ENCODE results near the gene DSC2.

The DSC2 gene

DNA sequence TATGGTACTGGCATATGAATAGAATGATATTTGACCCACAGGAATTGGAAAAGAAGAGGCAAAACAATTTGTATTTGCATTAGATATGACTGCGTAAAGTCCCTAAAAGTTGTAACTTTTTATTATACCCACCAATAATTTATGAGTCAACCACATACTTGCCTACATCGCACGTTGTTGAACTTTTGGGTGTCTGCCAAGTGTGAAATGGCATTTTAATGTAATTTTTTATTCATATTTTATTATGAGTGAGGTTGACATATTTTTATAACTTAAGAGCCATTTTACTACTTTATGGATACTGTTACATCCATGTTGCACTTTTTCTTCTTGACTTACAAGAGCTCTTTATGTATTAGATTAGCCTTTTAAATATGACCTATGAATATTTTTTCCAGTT is 4.6 kb downstream of the DSC2 start:
- no peak for DNase-seq

DNA sequence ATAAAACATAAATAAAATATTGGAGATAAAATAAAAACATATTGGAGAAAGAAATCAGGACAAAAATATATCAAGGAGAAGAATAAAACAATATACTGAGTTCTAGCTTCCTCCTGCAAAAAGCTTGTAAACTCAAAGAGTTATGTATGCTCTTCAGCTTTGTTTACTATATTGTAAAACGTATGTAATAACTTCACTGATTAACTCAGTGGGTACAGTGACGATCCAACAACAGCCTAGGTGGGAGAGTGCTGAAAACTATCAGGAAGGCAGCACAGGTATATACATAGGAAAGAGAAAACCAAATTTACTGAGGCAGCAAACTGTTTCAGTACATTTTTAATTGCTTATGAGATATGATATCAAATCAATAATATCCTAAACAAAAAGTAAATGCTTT is 8.3 kb downstream of the DSC2 start:
- no peak for DNase-seq

GRCh38 chr18:31093294-31093693 is 8.9 kb downstream of the DSC2 start:
- DNase-seq: no peak

- no peak for DNase-seq
Measured at GRCh38 chr18:31091350-31091749, 10.9 kb downstream of the DSC2 start.

GRCh38 chr18:31088532-31088931 is 13.7 kb downstream of the DSC2 start:
- no peak for DNase-seq

DNA sequence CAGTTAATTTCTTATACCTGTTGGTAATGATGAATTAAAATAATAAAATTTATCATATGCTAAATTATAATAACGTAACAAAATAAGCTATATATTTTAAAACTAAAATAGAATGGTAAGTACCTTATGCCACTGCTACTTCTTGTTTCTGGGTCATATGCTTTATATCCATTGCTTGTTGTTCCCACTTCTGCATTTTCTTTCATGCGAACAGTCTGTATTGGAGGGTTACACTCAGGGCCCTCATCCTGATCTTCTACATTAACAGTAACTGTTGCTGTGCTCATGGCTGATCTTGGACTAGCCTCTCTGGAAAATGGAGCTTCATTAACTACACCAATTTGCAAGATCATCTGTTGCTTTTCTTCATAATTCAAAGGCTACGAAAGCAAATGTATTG is 22.2 kb downstream of the DSC2 start:
- no peak for DNase-seq

DNA sequence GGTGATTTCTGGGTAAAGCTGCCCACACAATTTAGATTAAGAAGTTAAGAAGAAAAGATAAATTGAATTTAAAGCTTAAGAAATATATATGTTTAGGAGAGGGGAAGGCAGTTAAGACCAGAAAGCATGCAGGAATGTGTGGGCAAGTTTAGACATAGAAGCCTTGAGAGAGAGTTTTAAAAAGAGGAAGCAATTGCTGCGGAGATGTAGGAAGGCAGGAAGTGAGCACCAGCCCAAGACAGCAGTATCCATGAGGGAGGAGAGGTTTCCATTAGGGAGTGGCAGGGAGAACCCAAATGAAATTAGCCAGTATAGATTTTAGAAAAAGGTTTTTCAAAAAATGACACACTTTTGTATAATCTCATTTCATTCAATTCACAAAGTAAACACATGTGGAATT is 24.3 kb downstream of the DSC2 start:
- DNase-seq: no peak

DNA sequence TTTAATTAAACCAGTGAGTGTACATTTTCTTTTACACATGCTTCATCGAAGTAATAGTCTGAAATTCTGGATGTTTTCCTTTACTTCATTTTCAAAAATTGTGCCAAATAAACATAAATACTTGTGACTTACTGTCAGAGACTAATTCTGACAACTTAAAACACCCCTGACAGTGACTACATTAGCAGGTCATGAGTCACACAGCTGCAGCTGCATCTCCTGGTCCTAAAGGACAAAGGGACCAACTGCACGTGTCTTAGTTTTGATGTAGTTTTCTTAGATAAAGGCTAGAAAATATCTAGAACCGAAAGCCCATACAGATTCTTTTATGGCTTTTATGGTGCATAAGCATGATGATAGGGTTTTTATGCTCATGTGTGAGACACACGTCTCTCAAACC is 30.0 kb downstream of the DSC2 start:
- no peak for DNase-seq

DNA sequence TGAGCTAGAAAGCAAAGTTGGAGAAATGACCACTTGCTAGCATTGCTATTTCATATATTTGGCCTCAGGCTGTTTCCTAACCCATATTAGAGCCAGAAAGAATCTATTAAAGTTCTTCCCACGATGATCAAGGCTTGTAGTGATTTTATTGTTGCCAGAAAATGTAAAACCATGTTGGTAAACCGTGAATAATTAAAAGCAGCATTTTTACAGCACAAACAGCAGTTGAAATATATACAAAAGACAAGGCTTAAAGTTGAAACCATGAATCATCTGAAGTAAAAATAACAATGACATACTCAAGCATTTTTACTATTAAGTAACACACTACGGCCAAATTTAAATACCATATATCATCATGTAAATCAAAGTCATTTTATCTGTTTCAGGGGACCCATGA is 32.0 kb downstream of the DSC2 start:
- no peak for DNase-seq

DNA sequence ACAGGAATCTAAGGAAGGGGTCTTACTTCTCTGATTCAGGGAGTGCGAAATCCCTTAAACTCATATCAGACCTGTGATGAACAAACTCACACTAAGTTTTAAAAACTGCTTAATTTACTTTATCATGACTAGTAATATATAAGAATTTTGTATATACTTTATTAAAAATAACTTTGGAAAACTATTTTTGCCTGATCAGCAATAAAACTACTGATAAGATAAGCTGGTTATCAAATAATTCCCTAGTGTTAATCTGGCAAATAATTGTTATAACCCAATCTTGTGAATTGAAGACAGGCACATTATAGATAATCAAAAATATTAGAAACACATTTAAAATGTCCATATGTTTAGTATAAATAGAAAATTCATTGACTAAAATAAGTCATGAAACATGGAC is 36.0 kb downstream of the DSC2 start:
- DNase-seq: no peak

DNA sequence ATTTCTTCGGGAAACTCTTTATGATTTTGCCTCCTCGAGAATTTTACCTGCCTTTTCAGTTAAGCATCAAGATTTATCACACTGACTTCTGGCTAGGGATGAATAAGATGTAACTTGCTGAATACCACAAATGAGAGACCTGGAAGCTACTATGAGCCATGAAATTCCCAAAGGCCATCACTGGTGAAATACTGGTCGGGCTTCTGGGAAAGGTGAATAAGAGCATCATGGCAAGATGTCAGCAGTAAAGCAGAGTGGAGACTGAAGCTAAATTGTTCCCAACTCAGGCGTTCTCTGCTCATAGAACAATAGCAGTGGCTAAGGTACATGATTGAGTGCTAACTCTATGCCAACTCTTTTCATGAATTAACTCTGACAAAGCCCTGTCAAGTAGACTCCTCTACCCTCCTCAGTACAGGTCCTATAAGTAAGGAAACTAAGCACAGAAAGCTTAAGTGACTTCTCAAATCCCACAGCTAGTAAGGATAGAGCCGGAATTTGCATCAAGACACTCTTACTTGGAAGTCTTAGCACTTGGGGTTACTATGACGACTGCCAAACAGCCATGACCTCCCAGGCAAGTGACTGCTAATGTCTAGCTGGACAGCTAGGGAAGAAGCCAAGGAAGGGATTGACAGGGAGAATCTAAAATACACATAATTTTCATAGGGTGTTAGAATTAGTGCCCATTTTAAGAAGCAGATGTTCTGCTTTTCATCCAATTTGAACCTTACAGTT is 37.0 kb downstream of the DSC2 start:
- no peak for DNase-seq

DNA sequence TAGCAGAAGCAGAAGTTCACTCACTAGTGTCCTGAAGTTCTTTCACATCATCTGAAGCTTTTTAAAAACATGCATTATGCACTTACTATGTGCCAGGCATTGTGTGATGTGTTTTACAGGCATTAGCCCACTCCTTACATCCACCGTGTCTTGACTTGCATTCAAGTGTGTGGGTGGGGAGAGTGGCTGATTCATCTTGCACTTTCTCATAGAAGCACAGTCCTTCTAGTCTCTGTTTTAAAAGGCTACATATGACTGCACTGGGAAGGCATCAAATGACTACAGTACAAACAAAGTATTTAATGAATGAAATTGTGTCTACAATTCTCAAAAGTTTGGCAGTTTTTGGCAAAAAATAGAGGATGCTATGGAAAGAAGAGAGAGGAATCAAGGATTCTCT is 38.1 kb downstream of the DSC2 start:
- DNase-seq: no peak

- DNase-seq: no peak
Measured at GRCh38 chr18:31061945-31062344, 40.3 kb downstream of the DSC2 start.

- no peak for DNase-seq
Measured at GRCh38 chr18:31058897-31059296, 43.3 kb downstream of the DSC2 start.

DNA sequence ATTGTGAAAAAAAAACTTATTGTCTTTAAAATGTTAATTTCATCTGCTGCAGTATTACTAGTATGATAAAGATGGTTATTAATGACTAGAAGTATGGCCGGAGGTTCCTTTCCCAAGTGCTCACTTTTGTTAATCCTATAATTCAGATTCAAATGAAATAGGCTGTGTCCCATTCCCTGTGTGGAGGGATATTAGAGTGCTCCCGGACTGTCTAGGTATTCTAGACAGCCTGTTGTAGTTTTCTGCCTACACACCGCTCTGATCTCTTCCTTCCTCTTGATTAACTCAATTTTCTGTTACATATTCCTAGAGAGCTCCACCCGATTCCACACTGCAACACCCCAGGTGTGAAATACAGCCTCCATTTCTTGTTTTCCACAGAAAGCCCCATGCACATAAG is 44.3 kb downstream of the DSC2 start:
- DNase-seq: no peak

DNA sequence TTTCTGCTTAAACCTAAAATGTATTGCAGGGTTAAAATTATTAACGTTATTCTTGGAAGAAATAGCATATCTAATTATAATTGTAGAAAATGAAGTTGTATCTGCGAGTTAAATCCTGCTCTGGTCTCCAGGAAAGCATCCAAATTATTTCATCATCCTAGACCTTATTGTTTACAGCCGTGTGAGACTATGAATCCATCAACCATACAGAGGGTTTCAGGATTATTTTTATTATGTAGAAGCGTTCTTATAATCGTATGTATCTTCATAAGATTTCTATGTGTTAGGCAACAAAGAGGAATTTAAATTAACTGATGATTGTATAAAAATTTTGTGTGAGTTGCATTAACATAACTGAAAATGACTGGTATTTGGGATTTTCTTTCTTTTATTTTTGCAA is 45.2 kb downstream of the DSC2 start:
- no peak for DNase-seq

DNA sequence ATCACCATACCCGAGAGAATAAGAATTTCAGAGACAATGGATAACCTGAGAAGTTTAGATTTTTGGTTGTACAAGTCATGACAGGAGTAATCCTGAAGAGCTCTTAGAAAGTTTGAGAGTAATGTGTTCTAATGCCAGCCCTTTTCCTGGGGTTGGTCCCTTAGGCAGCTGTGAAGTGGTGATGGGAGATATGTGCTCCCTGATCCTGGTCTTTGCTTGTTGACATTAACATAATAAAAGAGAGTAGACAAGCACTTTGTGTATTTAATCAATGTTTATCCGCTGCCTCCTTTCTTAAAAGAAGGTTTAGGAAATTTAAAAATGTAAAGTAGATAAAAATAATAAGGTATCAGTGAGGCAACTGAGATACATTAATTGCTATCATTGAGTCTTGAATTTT is 45.9 kb downstream of the DSC2 start:
- DNase-seq: no peak

DNA sequence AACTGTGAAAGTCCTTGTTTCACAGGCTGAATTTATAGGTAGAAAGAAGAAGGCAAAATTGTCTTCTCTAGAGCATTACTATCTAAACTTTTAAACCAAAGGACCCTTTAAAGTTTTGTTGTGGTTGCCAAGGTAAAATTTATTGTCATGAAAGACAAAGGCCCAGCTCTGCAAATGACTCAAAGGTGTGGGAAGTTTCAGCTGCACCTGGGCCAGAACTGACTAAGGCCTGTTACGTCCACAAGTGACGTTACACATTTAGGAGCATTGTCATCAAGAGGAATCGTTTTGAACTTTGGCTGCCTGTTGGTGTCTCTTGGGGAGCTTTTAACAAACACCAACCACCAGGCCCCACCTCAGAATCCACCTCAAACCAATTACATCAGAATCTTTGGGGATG is 51.6 kb downstream of the DSC2 start:
- no peak for DNase-seq

GRCh38 chr18:31049189-31049588 is 53.0 kb downstream of the DSC2 start:
- DNase-seq: no peak

- no peak for DNase-seq
Measured at GRCh38 chr18:31048216-31048615, 54.0 kb downstream of the DSC2 start.

DNA sequence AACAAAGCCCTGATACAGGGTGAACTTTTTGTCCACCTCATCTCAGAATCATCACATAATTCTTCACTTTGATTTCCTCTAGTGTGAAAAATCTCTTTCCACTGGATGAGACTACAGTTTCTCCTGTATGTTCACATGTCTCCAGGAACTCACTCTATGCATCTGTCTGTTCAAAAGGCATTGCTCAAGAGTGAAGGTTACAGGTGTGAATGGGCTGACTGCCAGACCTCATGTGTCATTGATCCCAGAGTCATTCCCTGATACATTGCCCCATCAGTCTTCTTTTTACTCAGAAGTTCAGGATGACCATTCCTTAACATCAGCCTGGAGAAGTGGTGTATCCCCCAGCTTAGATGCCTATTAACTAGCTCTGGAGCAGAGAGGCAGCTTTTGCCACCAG is 55.3 kb downstream of the DSC2 start:
- no peak for DNase-seq

DNA sequence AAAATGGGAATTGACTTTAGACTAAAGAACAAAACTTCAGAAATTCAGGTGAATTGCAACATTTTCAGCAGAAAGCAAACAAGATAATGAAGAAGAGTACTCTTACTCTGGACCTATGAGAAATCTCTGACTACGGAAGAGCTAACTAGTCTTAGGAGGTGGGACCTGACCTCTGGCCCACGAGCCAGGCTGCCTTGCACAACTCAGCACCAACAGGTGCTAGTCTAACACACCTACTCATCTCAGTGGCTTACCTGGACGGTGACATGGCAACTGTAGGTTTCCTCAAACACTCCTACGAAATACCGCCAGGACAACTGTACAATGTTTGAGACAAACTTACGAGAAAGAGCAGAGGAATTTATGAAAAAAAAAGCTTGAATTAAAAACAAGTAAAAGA is 56.6 kb downstream of the DSC2 start:
- DNase-seq: no peak

GRCh38 chr18:31044926-31045325 is 57.3 kb downstream of the DSC2 start:
- DNase-seq: no peak

DNA sequence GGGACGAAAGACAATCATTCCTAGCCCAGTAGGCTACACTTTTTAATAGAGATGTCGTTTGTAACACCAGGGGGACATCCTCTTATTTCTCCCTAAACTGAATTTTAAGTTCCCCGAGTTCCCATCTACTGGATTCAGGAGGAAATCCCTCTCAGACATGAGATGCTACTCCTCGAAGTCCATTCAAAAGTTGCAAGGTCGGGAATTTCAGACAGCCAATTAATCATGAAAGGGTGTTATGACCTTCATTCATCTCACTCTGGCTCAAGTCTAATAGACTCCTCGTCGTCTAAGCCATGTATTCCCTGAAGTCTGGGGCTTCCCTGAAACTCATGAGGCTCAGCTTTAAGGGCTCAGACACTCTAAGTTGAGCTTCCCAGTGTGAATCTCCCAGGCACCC is 58.5 kb downstream of the DSC2 start:
- DNase-seq: no peak

DNA sequence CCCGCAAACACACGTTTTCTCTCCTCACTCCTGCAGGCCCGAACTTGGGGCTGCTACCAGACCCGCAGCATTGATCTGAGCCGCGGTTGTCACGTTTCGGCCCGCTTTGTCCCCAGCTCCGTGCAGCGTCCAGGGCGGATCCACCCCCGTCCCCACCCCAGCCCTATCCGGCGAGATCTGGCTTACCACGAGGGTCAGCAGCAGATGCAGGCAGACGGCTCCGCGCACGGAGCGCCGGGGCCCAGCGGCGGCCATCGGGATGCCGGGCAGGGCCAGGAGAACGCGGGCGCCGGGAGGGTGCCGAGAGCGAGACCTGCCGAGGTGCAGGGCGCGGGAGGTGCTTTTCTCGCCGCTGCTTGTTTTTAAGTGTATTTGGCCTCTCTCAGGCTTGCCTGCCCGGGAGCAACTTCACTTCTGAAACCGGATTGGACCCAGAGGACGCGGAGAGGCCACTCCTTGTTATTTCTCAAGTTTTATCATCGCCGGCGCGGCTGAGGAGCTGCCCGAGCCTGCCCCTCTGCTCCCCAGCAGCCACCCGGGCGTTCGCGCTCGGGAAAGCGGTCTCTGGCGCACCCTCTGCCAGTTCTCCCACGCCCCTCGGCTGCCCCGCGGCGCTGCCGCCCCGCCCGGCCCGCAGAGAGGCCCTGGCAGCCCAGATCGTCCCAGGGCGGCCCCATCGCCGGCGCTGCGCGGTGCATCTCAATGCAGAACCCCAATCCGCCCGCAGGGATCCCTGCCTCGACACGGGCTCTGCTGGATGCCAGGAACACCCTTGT is 59.6 kb downstream of the DSC2 start, which contains the start of gene DSC3:
Gene DSC3, minus strand, starts transcription at position 337 of the 776 bp plus-strand sequence. Its CDS starts 82 bp downstream, at position 255.
- no peak for DNase-seq

Measured in KG1 (cell line).